ENCODE results near the gene SLC25A41.

The SLC25A41 gene

GRCh38 chr19:6433663-6434062, at the start of gene SLC25A41:
SLC25A41 (minus strand) TSS chr19:6433763; CDS start chr19:6433693, 70 bp downstream.
- DNase-seq (ENCODE audit: low read depth), result no peak

- DNase-seq (ENCODE audit: low read depth), result no peak
Measured at GRCh38 chr19:6483235-6483634, 49.7 kb upstream of the SLC25A41 start.

- no peak for DNase-seq (ENCODE audit: low read depth)
Measured at GRCh38 chr19:6482343-6482686, 48.8 kb upstream of the SLC25A41 start.

- peak; percentile 63 for DNase-seq (ENCODE audit: low read depth)
Measured at GRCh38 chr19:6481541-6482342, 48.2 kb upstream of the SLC25A41 start, which contains the start of gene DENND1C. DENND1C (minus strand) TSS chr19:6481787; CDS start chr19:6481695, 92 bp downstream.

- no peak for DNase-seq (ENCODE audit: low read depth)
Measured at GRCh38 chr19:6480848-6481415, 47.4 kb upstream of the SLC25A41 start.

GRCh38 chr19:6479836-6480398, 46.4 kb upstream of the SLC25A41 start:
- no peak for DNase-seq (ENCODE audit: low read depth)

GRCh38 chr19:6478815-6479214, 45.3 kb upstream of the SLC25A41 start:
- no peak for DNase-seq (ENCODE audit: low read depth)

- no peak for DNase-seq (ENCODE audit: low read depth)
Measured at GRCh38 chr19:6476896-6477431, 43.4 kb upstream of the SLC25A41 start.

- no peak for DNase-seq (ENCODE audit: low read depth)
Measured at GRCh38 chr19:6476155-6476895, 42.8 kb upstream of the SLC25A41 start.

- no peak for DNase-seq (ENCODE audit: low read depth)
Measured at GRCh38 chr19:6475321-6476108, 42.0 kb upstream of the SLC25A41 start.

GRCh38 chr19:6473647-6474046, 40.1 kb upstream of the SLC25A41 start:
- no peak for DNase-seq (ENCODE audit: low read depth)

GRCh38 chr19:6472713-6473112, 39.1 kb upstream of the SLC25A41 start:
- DNase-seq (ENCODE audit: low read depth), result no peak

- DNase-seq (ENCODE audit: low read depth), result no peak
Measured at GRCh38 chr19:6471076-6471475, 37.5 kb upstream of the SLC25A41 start.

- DNase-seq (ENCODE audit: low read depth), result no peak
Measured at GRCh38 chr19:6470173-6470572, 36.6 kb upstream of the SLC25A41 start.

GRCh38 chr19:6467384-6467783, 33.8 kb upstream of the SLC25A41 start:
- DNase-seq (ENCODE audit: low read depth), result no peak

- DNase-seq (ENCODE audit: low read depth), result no peak
Measured at GRCh38 chr19:6466526-6467248, 33.1 kb upstream of the SLC25A41 start.

GRCh38 chr19:6465663-6466062, 32.1 kb upstream of the SLC25A41 start:
- DNase-seq (ENCODE audit: low read depth), result no peak

- no peak for DNase-seq (ENCODE audit: low read depth)
Measured at GRCh38 chr19:6465006-6465405, 31.4 kb upstream of the SLC25A41 start.

GRCh38 chr19:6464070-6464873, 30.7 kb upstream of the SLC25A41 start, which contains the start of gene CRB3:
CRB3 (plus strand) TSS chr19:6464271; CDS start chr19:6464702, 431 bp downstream.
- no peak for DNase-seq (ENCODE audit: low read depth)
